Tibial nerve (tissue), 4 donors: Measurements from ENCODE around the gene CAV1. TPM values are rescaled to one million over a fixed set of nuclear protein-coding genes. Genes with fewer than 3 reads are reported as not detected.

Experiments
- DNase-seq, 2 donors: peaks; one replicate each; pipeline ENCODE4 v3.0.0-alpha.2; 2019; ENCODE audit warnings: low spot score in 2 of 2
- H3K27ac ChIP-seq, 4 donors: fragments of 200-600 bp; sonication (generic) in 3 of 4; one replicate each; pipeline ENCODE4 v1.5.1; 2017 to 2019; ENCODE audit warnings: mild to moderate bottlenecking in 1 of 4
- H3K27me3 ChIP-seq, 2 donors: fragments of 200-600 bp; sonication (generic) in 1 of 2; one replicate each; pipeline versions ENCODE4 v1.5.1 to v1.6.0; 2017 to 2019
- H3K36me3 ChIP-seq, 3 donors: fragments of 200-600 bp; sonication (generic); one replicate each; pipeline ENCODE4 v1.5.1; 2018 to 2019
- H3K4me1 ChIP-seq, 4 donors: fragments of 200-600 bp; sonication (generic) in 3 of 4; one replicate each; pipeline ENCODE4 v1.5.1; 2017 to 2019
- H3K4me3 ChIP-seq, 4 donors: fragments of 200-600 bp; sonication (generic) in 3 of 4; one replicate each; pipeline ENCODE4 v1.5.1; 2017 to 2019; ENCODE audit warnings: mild to moderate bottlenecking in 1 of 4, moderate library complexity in 1 of 4
- H3K9me3 ChIP-seq, 4 donors: fragments of 200-600 bp; sonication (generic) in 3 of 4; one replicate each; pipeline ENCODE4 v1.5.1; 2017 to 2019
- EP300 ChIP-seq, 2 donors: sonication (generic); formaldehyde crosslinking; IDR thresholded peaks; one replicate each; pipeline ENCODE4 v1.6.1; 2017; ENCODE audit warnings: antibody characterized with exemption in 2 of 2, mild to moderate bottlenecking in 1 of 2
- POLR2A ChIP-seq, 2 donors: fragments of 450-650 bp; IDR thresholded peaks; one replicate each; pipeline ENCODE4 v1.6.1; 2017; ENCODE audit warnings: antibody characterized with exemption in 2 of 2, mild to moderate bottlenecking in 2 of 2, moderate library complexity in 2 of 2
- WGBS, 2 donors: methylation state at CpG; one replicate each; pipeline ENCODE4 v1.1.5; 2018; 5-methylcytosine and 5-hydroxymethylcytosine counted together
- total RNA-seq, 4 donors: library from RNA; depleted of rRNA; stranded (reverse); fragments of >200 nt; gene quantifications; one replicate each; pipeline ENCODE4 v1.1.0, GENCODE V29; 2016
- TF ChIP-seq, protein P1 (sequence below), 5 experiments: fragments of 200-600 bp in 3 of 5; fragments of 450-650 bp in 2 of 5; sonication (generic) in 3 of 5; IDR thresholded peaks; one replicate each; pipeline ENCODE4 v1.5.1; 2016 to 2019; ENCODE audit warnings: antibody characterized with exemption in 5 of 5, mild to moderate bottlenecking in 3 of 5, moderate library complexity in 2 of 5

CAV1 gene
- total RNA-seq, 4 donors from 2014 or later: 196 to 375 (median 312) TPM

DNA sequence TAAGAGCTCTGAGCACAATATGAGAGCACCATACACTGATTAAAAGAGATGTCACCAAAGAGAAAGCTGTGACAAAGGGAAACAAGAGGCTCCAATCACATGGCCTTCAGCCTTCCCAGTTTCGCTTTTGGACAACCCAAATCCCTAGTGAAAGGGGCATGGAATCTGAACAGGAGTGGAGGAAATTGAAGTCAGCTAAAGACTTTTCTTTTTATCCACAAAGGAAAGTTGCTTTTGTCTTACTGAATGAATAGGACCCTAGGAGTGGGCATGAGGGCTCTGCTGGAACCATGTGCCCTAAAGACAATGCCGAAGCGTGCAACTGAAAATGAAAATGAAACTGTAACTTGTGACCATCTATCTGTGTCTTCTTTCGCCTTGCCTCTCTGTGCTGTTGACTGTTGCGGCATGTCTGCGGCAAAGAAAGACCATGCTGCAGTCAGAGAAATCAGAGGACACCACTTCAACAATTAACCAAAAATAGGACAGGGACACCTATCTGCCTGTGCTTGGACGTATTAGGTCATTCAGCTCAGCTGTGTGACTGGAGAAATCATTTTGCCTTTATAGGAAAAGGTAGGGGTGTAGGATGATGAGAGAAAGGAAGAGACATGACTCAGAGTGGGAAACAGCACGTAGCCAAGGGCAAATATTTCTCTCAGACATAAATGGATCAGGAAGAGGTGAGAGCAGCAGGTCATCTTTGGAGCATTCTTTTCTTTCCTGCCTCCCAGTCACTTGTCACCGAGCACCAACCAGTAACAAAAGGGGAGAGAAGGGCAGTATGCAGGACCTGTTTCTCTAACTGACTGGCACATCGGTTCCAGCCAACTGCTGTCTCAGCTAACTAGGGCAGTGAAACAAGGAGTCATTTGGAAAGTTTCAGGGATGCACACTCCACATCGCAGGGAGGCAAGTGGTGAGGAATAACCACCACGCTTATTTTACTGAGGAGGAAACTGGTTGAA is 13.0 kb upstream of the CAV1 start:
- H3K4me1 ChIP-seq: peaks cover 0 to 17% (median 2%) of the 10 kb centered on the region in 4 donors
- H3K9me3 ChIP-seq: no peaks in the 10 kb centered on the region
- no peak for DNase-seq

DNA sequence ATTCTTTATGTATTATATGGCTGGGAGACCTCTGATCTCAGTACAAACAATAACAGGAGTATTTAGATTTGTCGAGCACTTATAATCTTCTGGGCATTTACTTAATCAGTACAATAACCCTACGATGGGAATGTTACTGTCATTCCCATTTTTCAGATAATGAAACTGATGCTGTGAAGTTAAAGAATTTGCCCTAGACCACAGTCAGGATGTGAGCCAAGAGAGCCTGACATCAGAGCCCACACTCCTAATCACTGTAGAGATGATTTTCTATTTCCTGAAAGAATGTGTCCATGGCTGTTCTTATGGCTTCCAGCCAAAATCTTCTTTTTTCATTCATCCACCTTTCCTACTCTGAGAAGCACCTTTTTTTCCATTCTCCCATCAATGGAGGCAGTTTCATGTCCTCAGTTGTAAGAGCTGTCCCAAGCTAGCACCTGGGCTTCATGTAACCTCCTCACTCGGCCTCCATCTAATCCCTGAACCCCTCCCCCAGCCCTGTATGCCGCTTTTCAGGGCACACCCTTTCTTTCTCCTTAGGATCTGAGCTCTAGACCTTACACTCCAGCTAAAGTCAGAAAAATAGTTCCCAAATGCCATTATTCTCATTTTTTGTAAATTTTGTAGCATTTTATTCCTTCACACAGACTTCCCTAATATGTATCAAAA is 12.2 kb upstream of the CAV1 start:
- DNase-seq: no peak
- Histone ChIP-seq H3K27me3 (no peaks in the 10 kb centered on the region), H3K4me3 (peak overlapping the region in 2 of 4 donors; percentile 40 to 42), H3K4me1 (peaks cover 0 to 16% (median 2%) of the 10 kb centered on the region in 4 donors), H3K9me3 (no peaks in the 10 kb centered on the region), H3K27ac (peak overlapping the region; percentile 51 to 81 (median 73)), H3K36me3 (no peaks in the 10 kb centered on the region)
- TF ChIP-seq, protein P1, sequence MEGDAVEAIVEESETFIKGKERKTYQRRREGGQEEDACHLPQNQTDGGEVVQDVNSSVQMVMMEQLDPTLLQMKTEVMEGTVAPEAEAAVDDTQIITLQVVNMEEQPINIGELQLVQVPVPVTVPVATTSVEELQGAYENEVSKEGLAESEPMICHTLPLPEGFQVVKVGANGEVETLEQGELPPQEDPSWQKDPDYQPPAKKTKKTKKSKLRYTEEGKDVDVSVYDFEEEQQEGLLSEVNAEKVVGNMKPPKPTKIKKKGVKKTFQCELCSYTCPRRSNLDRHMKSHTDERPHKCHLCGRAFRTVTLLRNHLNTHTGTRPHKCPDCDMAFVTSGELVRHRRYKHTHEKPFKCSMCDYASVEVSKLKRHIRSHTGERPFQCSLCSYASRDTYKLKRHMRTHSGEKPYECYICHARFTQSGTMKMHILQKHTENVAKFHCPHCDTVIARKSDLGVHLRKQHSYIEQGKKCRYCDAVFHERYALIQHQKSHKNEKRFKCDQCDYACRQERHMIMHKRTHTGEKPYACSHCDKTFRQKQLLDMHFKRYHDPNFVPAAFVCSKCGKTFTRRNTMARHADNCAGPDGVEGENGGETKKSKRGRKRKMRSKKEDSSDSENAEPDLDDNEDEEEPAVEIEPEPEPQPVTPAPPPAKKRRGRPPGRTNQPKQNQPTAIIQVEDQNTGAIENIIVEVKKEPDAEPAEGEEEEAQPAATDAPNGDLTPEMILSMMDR (IDR thresholded peaks at IDR 0.05): no peak
- no peak for TF ChIP-seq POLR2A (IDR thresholded peaks at IDR 0.05)
- no peak for TF ChIP-seq EP300 (IDR thresholded peaks at IDR 0.05)
- 71 to 75% methylated on average over 4 of the region's 4 CpGs for WGBS, 2 donors

More for the DNA sequence above, 13.0 kb upstream of the CAV1 start:
- TF ChIP-seq POLR2A (IDR thresholded peaks at IDR 0.05) (no peak), EP300 (IDR thresholded peaks at IDR 0.05) (peak in 1 of 2 donors; percentile 54)
- Histone ChIP-seq H3K27ac (peak overlapping the region; percentile 51 to 81 (median 73)), H3K27me3 (no peaks in the 10 kb centered on the region), H3K4me3 (peak overlapping the region; percentile 23 to 42 (median 32)), H3K36me3 (peaks cover 0 to 6% (median 0%) of the 10 kb centered on the region in 3 donors)
- 55 to 65% methylated on average over 12 of the region's 12 CpGs for WGBS, 2 donors

DNA sequence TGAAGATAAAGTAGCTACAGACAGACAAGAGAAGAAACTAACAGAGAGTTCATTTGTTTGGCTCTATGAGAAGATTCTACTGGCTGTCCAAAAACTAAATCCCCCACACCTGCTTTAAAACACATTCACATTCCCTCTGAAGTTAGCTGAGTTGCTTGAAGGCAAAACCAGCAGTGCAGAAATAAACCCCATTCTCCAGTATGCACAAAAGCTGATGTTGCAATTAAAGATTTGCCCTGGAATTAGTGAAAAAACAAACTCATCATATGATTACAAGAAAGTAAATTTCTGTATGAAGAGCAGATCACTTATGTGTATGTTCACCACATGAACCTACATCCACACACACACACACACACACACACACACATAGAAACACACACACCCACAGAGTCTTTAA is 9.3 kb upstream of the CAV1 start:
- no peak for DNase-seq

DNA sequence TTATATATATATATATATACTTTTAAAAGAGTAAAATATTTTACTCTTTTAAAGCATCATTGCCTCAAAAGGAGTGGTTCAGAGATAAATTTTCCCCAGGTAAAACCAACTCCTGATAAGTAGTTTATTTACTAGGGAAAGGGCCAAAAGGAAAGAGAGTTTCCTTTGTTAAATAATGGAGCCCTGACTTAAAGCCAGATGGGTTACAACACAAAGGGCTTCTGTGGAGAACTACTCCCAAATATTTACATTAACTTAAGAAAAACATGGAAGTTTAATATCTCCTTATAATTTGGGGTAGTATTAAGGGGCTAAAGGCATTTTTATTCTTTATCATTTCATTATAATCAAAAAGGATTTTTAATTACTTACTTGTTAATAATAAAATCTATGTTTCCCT is 8.5 kb upstream of the CAV1 start:
- no peak overlapping the region for H3K27ac ChIP-seq
- no peaks in the 10 kb centered on the region for H3K27me3 ChIP-seq
- no peaks in the 10 kb centered on the region for H3K9me3 ChIP-seq
- H3K4me3 ChIP-seq: no peak overlapping the region
- peaks cover 0 to 11% (median under 1%) of the 10 kb centered on the region in 4 donors for H3K4me1 ChIP-seq
- no peak for TF ChIP-seq EP300 (IDR thresholded peaks at IDR 0.05)
- TF ChIP-seq POLR2A (IDR thresholded peaks at IDR 0.05): no peak
- TF ChIP-seq, protein P1 (IDR thresholded peaks at IDR 0.05): no peak
- no peaks in the 10 kb centered on the region for H3K36me3 ChIP-seq
- DNase-seq: no peak

More for the DNA sequence above, 9.3 kb upstream of the CAV1 start:
- Histone ChIP-seq H3K27me3 (no peaks in the 10 kb centered on the region), H3K4me3 (no peak overlapping the region), H3K9me3 (no peaks in the 10 kb centered on the region), H3K36me3 (no peaks in the 10 kb centered on the region), H3K4me1 (peaks cover 0 to 16% (median 2%) of the 10 kb centered on the region in 4 donors), H3K27ac (no peak overlapping the region)
- TF ChIP-seq EP300 (IDR thresholded peaks at IDR 0.05) (no peak), POLR2A (IDR thresholded peaks at IDR 0.05) (no peak)
- TF ChIP-seq, protein P1 (IDR thresholded peaks at IDR 0.05): no peak

DNA sequence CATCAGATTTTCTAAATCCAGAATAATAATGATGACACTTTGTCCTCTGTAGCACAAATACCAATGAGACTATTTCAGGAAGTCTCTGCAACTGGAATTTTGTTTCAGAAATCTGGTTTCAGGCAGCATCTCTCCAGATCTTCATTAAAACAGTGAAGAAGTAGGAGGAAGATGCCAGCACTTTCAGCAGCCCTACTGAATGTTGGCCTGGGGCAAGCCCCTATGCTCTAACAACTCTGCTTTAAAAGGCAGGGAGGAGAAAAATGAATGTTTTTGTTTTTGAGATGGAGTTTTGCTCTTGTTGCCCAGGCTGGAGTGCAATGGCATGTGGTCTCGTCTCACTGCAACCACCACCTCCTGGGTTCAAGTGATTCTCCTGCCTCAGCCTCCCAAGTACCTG is 7.2 kb upstream of the CAV1 start:
- DNase-seq: no peak
- Histone ChIP-seq H3K27me3 (no peaks in the 10 kb centered on the region), H3K9me3 (no peaks in the 10 kb centered on the region), H3K27ac (no peak overlapping the region), H3K4me3 (no peak overlapping the region), H3K36me3 (no peaks in the 10 kb centered on the region), H3K4me1 (peaks cover 0 to 14% (median 0%) of the 10 kb centered on the region in 4 donors)
- TF ChIP-seq POLR2A (IDR thresholded peaks at IDR 0.05): no peak
- no peak for TF ChIP-seq EP300 (IDR thresholded peaks at IDR 0.05)
- TF ChIP-seq, protein P1 (IDR thresholded peaks at IDR 0.05): no peak
- WGBS, 2 donors: 77 to 93% methylated on average over 1 of the region's 1 CpG
